ENCODE measurements around the gene STARD10.
A peak's percentile ranks its signal among the peaks of the same experiment; 100 is the strongest.
"Not testable (repeated sequence)": the region's sequence is repeated elsewhere in the genome, so short reads cannot be mapped to it uniquely, and the experiment has no call there.

The STARD10 gene

DNA sequence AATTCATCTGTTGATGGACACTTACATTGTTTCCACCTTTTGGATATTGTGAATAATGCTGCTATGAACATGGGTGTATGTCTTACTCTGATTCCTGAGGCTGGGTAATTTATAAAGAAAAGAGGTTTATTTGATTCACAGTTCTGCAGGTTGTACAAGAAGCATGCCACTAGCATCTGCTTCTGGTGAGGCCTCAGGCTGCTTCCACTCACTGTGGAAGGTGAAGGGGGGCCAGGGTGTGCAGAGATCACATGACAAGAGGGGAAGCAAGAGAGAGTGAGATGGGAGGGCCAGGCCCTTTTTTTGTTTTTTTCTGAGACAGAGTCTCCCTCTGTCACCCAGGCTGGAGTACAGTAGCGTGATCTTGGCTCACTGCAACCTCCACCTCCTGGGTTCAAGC, 12.5 kb upstream of the STARD10 start:
- not testable (repeated sequence) for DNase-seq

- no peak for DNase-seq
Observed at GRCh38 chr11:72805216-72805615, 11.4 kb upstream of the STARD10 start.

DNA sequence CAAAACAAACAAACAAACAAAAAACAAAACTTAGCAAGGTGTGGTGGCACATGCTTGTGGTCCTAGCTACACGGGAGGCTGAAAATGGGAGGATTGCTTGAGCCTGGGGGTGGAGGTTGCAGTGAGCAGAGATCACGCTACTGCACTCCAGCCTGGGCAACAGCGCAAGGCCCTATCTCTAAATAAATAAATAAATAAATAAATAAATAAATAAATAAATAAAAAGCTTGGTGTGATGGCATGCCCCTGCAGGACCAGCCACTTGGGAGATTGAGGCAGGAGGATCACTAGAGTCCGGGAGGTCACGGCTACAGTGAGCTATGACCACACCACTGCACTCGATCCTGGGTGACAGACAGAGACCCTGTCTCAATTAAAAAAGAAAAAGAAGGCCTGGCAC, 9.0 kb upstream of the STARD10 start:
- DNase-seq, result no peak

DNA sequence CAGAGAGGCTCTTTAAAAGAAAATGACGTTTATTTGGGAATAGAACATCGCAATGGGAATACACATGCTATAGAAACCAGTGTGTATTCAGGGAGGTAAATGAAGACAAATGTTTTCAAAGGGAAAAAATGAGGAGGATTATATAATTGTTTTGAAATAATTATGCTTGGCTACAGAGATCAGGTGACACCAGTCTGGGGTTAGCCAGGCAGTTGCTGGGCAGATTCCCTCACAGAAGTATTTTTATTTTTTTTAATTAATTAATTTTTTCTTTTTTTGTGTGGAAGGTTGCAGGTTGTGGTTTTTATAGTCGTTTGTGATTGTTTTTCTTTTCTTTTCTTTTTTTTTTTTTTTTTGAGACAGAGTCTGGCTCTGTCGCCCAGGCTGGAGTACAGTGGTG, 5.6 kb upstream of the STARD10 start:
- DNase-seq, result no peak

DNA sequence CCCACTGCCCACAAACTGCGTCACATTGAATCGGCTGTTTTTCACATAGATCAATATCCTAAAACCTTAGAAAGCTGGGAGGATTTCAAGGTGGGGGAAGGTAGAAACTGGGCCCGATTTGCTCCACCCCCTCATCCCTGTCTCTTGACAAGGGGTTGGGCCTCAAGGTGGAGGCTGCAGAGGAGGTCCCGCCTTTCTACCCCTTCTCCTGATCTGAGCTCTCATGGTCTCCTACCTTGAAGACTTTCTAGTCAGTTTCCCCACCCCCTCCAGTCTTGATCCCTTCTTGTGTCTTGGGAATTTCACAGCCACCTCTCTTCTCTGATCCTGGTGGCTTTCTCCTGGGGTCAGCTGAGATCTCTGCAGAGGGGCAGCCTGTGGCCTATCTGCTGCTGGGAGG, 4.5 kb upstream of the STARD10 start:
- no peak for DNase-seq

DNA sequence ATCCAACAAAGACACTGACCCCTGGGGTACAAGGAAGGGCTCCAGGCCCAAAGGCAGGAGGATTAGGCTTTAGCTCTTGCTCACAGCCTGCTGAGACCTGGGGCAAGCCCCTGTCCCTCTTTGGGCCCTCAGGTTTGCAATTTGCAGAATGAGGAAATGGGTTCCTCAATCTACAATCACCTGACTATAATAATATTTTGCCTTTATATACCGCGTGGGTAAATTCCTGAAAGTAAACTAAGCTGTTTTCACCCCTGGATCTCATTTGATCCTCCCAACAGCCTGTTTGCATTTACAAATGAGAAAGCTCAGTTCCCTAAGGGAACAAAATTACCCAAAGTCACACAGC, 797 bp downstream of the STARD10 start:
- no peak for DNase-seq

- DNase-seq, result no peak
Observed at GRCh38 chr11:72792437-72793021, 1.3 kb downstream of the STARD10 start.

GRCh38 chr11:72791228-72791627, 2.6 kb downstream of the STARD10 start:
- not testable (repeated sequence) for DNase-seq

DNA sequence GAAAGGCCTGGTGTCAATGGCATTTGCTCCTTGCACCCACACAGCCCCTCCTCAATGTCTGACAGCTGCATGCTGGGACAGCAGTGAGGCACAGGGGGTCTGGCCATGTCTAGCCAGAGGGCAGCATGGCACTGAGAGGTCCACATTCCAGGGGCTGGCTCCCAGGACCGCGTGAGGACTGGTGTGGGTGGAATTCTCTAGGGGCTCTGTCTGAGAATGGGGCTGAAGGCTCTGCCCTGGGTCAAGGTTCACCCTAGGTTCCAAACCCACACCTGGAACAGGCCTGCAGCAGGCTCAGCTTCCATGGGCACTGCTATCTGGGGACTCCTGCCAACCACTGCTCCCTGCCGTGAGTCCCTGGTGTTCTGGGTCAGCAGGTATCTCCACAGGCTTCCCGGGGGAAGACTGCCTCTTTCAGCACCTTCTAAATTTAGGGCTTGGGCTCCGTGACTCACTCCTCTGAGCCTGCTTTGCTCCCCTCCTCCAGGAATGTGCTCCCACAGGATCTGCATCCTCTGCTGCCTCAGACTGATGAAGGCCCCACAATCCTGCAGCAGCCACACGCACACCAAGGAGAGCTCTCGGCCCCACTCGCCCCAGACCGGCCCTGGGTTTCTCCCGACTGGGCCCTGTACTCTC, 4.2 kb downstream of the STARD10 start:
- no peak for DNase-seq

DNA sequence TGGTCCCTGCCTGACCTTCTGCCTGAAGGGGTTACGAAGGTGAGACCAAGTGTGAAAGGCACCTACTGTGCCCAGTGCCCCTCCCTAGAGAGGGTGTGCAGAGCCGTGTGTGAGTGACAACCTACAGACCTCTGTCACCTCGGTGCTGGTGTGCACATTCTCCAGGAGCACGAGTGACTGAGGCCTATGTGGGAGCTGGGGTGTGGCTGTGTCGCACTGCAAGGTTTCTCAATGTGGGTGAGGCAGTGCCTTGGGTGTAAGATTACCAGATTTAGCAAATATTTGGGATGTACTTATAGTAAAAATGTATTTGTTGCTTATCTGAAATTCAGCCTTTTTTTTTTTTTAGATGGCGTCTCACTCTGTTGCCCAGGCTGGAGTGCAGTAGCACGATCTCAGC, 5.6 kb downstream of the STARD10 start:
- DNase-seq, result no peak

GRCh38 chr11:72787216-72788104, 6.4 kb downstream of the STARD10 start:
- DNase-seq, result no peak

DNA sequence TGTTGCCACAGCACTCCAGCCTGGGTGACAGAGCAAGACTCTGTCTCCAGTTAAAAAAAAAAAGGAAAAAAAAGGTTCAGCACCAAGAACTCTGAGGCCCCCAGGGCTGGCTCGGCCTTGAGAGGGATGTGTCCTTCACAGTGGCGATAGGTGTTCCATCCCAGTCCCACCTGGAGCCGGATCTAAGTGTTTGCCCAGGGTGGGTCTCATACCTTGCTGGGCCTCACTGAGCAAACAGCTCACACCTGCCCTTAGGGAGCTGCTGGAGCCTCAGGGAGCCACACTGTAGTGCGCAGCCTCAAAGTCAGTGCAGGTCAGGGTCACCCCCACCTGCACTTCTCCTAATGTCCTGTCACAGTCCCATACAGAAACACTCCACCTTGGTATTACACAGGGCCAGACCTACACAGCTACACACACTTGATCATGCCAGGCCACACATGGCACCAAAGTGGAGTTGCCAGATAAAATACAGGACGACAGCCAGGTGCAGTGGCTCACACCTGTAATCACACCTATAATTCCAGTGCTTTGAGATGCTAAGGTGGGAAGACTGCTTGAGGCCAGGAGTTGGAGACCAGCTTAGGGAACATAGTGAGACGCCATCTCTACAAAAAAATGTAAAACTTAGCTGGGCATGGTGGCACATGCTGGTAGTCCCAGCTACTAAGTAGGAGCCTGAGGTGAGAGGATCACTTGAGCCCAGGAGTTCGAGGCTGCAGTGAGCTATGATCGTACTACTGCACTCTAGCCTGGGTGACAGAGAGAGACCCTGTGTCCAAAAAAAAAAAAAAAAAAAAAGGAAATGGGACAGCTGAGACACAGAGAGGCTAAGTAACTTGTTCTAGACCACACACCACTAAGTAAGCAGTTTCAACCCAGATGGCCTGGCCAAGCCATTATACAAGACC, 7.3 kb downstream of the STARD10 start:
- DNase-seq, result no peak

- no peak for DNase-seq
Observed at GRCh38 chr11:72784662-72785061, 9.2 kb downstream of the STARD10 start.

GRCh38 chr11:72783144-72783905, 10.5 kb downstream of the STARD10 start:
- no peak for DNase-seq

DNA sequence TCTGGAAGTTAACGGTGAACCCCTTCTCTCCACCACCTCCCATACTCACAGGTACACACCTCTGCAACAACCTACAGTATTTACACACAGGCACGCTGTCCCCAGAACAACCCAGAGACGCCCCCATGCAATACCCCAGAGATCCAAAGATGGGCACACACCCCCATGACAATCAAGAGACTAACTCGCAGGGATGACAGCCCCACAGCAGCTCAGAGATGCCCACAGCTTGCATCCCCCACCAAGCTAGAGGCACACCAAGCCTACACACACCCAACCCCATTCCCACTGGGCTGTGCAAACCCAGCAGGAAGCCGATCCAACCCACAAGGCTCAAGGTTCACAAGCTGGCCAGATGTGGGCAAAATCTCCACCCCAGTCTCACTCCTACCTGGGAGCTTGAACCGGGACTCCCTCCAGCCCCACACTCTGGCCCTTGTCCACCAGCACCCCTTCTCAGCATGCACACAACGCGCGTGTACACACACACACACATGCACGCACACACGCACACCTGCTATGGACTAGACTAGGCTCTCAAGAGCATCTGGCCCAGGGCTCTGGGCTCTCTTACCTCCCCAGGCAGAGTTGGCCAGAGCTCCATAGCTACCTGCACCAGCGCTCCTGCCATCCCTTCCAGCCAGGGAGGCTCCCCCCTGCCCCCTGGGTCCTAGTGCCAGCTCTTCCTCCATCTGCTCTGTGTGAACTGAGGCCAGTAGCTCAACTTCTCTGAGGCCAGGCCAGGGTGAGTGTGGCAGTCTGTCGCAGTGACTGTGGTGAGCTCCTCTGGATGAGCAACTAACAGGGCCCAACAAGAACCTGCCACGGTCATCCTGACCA, 11.5 kb downstream of the STARD10 start:
- DNase-seq, result no peak

DNA sequence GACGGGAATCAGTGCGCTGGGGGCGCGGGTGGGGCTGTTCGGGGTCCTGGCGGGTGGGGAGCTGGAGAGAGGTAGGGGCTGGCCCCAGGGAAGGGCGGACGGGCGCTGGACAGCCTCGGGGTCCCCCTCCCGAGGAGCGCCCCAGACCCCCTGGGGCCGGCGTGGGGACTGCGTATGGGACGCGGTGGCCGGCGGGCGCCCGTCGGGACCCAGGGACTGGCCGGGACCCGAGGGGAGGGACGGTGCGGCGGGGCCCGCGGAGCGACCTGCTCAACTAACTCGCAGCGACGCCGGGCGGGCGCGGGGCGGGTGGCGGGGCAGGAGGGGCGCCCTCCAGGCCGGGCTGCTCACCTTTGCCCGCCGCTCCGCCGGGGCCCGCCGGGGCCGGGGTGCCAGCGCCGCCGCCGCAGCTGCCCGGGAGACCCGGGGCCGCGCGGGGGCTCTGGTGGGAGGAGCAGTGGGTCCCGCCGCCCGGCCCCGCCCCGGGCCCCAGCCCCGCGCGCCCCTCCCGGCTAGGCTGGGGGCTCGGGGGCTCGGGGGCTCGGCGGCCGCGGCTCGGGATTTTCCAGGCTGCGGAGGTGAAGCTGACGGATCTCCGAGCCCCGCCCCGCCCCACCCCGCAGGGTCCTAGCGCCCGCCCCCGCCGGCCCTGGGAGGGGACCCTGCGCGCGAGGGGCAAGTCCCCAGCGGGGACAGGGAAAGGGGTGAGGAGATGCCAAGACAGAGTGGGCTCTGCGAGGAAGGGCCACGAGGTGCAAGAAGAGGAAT, 12.3 kb downstream of the STARD10 start:
- DNase-seq, result peak; percentile 67

DNA sequence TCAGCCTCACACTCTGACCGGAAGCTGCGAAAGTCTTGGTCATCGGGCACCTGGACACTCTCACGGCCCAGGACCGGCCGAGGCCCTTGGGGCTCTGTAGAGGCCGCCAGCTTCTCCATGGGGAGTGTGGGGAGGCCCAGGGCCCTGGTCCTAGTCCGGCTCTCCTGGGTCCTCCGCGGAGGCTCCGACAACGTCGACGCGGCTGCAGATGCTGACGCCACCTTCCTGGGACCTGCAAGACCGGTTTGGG, 12.9 kb downstream of the STARD10 start:
- DNase-seq, result no peak

- DNase-seq, result no peak
Observed at GRCh38 chr11:72780296-72781062, 13.4 kb downstream of the STARD10 start.

- no peak for DNase-seq
Observed at GRCh38 chr11:72779495-72780128, 14.2 kb downstream of the STARD10 start.

Data from stimulated activated naive CD4-positive, alpha-beta T cell treated with Interleukin-2 at 50 U/mL for 16 hours (primary cell).